ENCODE data around the gene PDZK1IP1.

Gene PDZK1IP1

DNA sequence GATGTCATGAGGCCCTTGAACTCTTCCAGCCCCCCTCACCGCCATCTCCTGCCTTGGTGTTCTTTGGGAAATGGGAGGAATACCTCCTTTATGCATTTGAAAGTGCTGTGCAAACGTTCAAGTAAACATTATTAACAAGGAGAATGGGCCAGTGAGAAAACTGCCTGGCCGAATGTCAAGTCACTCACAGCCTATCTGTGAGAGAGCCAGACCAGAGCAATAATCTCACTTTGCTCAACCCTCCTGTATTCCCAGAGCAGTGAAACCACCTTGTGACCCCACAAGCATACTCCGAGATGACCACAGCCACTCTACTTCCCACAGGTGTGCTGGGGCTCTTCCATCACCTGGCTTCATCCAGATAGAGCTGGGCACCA, 37.0 kb upstream of the PDZK1IP1 start:
- no peaks in the 10 kb centered on the region for H3K36me3 ChIP-seq (ENCODE audit: insufficient read depth, insufficient read length, low read length)
- no peak overlapping the region for H3K4me3 ChIP-seq (ENCODE audit: insufficient read length, low read depth)
- H3K27me3 ChIP-seq (ENCODE audit: insufficient read depth, insufficient read length): peaks cover 100% of the 10 kb centered on the region
- no peaks in the 10 kb centered on the region for H3K9me3 ChIP-seq (ENCODE audit: insufficient read depth, low read length)
- H3K4me1 ChIP-seq (ENCODE audit: insufficient read depth, insufficient read length): peaks cover 26% of the 10 kb centered on the region
- no peak for TF ChIP-seq SUZ12 (IDR thresholded peaks at IDR 0.05; ENCODE audit: extremely low read depth, insufficient read depth, insufficient read length)
- TF ChIP-seq ZNF274 (IDR thresholded peaks at IDR 0.05; ENCODE audit: low read depth, low read length): no peak
- no peak for TF ChIP-seq YY1 (IDR thresholded peaks at IDR 0.05; ENCODE audit: insufficient read depth, insufficient read length)
- DNase-seq (ENCODE audit: low read depth, low spot score): no peak
- H3K9ac ChIP-seq (ENCODE audit: insufficient read length, low read depth): no peak overlapping the region

DNA sequence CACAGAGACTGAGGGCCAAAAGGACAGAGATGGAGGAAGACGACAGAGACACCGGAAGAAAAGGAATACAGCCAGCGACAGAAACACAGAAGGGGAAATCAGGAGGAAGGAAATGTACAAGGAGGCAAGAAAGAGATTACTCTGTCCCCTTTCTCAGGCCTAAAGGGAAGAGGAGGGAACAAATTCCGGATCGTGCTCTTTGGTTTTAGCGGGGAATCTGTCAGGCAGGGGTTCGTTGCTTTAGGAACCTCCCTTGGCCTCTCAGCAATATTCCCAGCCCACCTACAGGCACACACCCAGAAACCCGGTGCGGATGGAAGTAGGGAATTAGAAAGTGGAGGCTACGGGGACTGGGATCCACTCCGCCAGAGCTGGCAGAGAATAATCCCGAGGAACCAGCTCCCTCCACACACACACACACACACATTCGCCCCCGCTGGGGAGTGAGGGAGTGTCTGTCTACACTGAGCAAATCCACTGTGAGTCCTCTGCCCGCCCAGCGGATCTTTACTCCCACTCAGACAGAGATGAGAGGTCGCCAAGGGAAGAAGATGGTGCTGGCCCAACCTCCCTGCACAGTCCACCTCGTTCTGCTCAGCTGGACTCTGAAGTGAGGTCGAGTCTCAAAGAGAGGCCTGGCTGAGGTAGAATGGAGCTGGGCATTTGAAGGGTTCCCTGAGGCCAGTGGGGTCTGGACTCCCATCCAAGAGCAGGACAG, 36.4 kb upstream of the PDZK1IP1 start:
- peaks cover 22% of the 10 kb centered on the region for H3K4me1 ChIP-seq (ENCODE audit: insufficient read depth, insufficient read length)
- H3K27me3 ChIP-seq (ENCODE audit: insufficient read depth, insufficient read length): peaks cover 100% of the 10 kb centered on the region

GRCh38 chr1:47225430-47226100, 35.7 kb upstream of the PDZK1IP1 start:
- peak overlapping the region; percentile 62 for H3K9ac ChIP-seq (ENCODE audit: insufficient read length, low read depth)
- no peak for DNase-seq (ENCODE audit: low read depth, low spot score)
- H3K9me3 ChIP-seq (ENCODE audit: insufficient read depth, low read length): no peaks in the 10 kb centered on the region
- TF ChIP-seq ZNF274 (IDR thresholded peaks at IDR 0.05; ENCODE audit: low read depth, low read length) (no peak), SUZ12 (IDR thresholded peaks at IDR 0.05; ENCODE audit: extremely low read depth, insufficient read depth, insufficient read length) (peak; percentile 44)
- peaks cover 93% of the 10 kb centered on the region for H3K27me3 ChIP-seq (ENCODE audit: insufficient read depth, insufficient read length)
- H3K36me3 ChIP-seq (ENCODE audit: insufficient read depth, insufficient read length, low read length): no peaks in the 10 kb centered on the region
- H3K4me1 ChIP-seq (ENCODE audit: insufficient read depth, insufficient read length): peaks cover 21% of the 10 kb centered on the region
- H3K4me3 ChIP-seq (ENCODE audit: insufficient read length, low read depth): peak overlapping the region; percentile 39

More for the DNA sequence above, 36.4 kb upstream of the PDZK1IP1 start:
- no peak for DNase-seq (ENCODE audit: low read depth, low spot score)
- no peak for TF ChIP-seq SUZ12 (IDR thresholded peaks at IDR 0.05; ENCODE audit: extremely low read depth, insufficient read depth, insufficient read length)
- no peak for TF ChIP-seq YY1 (IDR thresholded peaks at IDR 0.05; ENCODE audit: insufficient read depth, insufficient read length)
- TF ChIP-seq ZNF274 (IDR thresholded peaks at IDR 0.05; ENCODE audit: low read depth, low read length): no peak
- Histone ChIP-seq H3K9me3 (ENCODE audit: insufficient read depth, low read length) (no peaks in the 10 kb centered on the region), H3K9ac (ENCODE audit: insufficient read length, low read depth) (no peak overlapping the region), H3K36me3 (ENCODE audit: insufficient read depth, insufficient read length, low read length) (no peaks in the 10 kb centered on the region), H3K4me3 (ENCODE audit: insufficient read length, low read depth) (peak overlapping the region; percentile 39)

DNA sequence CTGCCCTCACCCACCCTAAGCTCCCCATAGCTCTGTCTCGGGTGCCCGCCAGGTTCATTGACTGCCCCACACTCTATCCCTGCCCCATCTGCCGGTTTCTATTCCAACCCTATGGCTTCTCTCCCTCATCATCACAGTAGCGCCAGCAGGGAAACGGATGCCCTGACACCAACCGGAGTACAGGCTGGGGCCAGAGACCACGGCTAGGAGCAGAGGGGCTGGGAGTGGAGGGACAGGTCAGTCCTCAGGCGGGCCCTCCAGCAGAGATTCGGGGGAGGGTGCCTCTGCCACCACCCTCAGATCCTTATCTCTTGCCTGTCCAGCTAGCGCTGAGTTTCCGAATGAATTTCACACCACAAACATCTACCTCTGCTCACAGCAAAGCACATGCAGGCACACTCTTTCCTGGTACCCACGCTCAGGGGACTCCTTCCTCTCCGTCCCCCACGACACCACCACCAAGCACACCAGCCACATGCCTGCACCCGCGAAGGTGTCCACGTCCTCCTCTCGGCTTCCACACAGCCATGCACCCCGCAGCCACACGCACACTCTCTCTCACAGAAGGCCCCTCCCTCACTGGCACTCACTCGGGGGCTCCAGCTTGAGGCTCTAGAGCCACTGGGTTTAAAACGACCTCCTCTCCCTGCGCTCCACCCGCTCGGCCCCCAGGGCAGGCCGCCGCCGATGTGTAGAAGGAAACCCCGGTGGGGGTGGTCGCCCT, 35.0 kb upstream of the PDZK1IP1 start:
- peaks cover 86% of the 10 kb centered on the region for H3K27me3 ChIP-seq (ENCODE audit: insufficient read depth, insufficient read length)
- DNase-seq (ENCODE audit: low read depth, low spot score): no peak
- TF ChIP-seq YY1 (IDR thresholded peaks at IDR 0.05; ENCODE audit: insufficient read depth, insufficient read length) (no peak), SUZ12 (IDR thresholded peaks at IDR 0.05; ENCODE audit: extremely low read depth, insufficient read depth, insufficient read length) (peak; percentile 37)
- H3K9me3 ChIP-seq (ENCODE audit: insufficient read depth, low read length): no peaks in the 10 kb centered on the region
- H3K4me1 ChIP-seq (ENCODE audit: insufficient read depth, insufficient read length): peaks cover 21% of the 10 kb centered on the region
- H3K9ac ChIP-seq (ENCODE audit: insufficient read length, low read depth): peak overlapping the region; percentile 63
- no peaks in the 10 kb centered on the region for H3K36me3 ChIP-seq (ENCODE audit: insufficient read depth, insufficient read length, low read length)
- H3K4me3 ChIP-seq (ENCODE audit: insufficient read length, low read depth): peak overlapping the region; percentile 39

DNA sequence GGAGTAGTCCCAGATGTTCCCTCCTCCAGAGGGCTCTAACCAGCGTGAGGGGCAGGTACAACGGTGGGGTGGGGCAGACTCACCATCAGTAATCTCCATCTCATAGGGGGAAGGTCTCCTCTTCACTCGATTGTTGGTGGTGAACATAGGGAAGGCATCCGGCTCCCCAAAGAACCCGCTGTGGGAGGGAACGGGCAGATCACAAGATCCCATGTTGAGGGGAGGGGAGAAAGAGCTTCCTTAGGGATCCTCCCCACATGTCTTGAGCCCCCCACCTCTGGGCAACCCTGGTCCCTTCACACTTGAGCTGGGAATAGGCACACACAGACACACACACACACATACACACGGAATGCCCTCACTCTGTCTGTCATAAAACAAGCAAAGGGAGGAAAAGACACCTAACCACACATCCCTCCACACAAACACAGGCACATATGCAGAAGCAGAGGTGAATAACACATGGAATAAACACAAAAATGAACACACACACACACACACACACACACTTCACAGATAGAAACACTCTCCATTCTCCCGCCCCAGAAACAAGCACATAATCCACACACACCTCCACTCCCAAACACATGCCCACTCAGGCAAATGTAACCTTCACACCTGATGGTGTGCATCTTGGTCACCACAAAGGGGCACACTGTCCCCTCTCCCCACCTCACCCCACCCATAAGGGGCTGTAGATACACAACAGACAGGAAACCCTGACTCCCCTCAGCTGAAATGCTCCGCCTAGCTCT, 34.3 kb upstream of the PDZK1IP1 start:
- no peak overlapping the region for H3K9ac ChIP-seq (ENCODE audit: insufficient read length, low read depth)
- peaks cover 14% of the 10 kb centered on the region for H3K4me1 ChIP-seq (ENCODE audit: insufficient read depth, insufficient read length)
- H3K9me3 ChIP-seq (ENCODE audit: insufficient read depth, low read length): no peaks in the 10 kb centered on the region
- DNase-seq (ENCODE audit: low read depth, low spot score): no peak
- H3K36me3 ChIP-seq (ENCODE audit: insufficient read depth, insufficient read length, low read length): no peaks in the 10 kb centered on the region
- H3K4me3 ChIP-seq (ENCODE audit: insufficient read length, low read depth): no peak overlapping the region
- TF ChIP-seq ZNF274 (IDR thresholded peaks at IDR 0.05; ENCODE audit: low read depth, low read length) (no peak), YY1 (IDR thresholded peaks at IDR 0.05; ENCODE audit: insufficient read depth, insufficient read length) (no peak), SUZ12 (IDR thresholded peaks at IDR 0.05; ENCODE audit: extremely low read depth, insufficient read depth, insufficient read length) (no peak)
- peaks cover 78% of the 10 kb centered on the region for H3K27me3 ChIP-seq (ENCODE audit: insufficient read depth, insufficient read length)

GRCh38 chr1:47223174-47223920, 33.5 kb upstream of the PDZK1IP1 start:
- Histone ChIP-seq H3K9ac (ENCODE audit: insufficient read length, low read depth) (no peak overlapping the region), H3K4me3 (ENCODE audit: insufficient read length, low read depth) (no peak overlapping the region), H3K27me3 (ENCODE audit: insufficient read depth, insufficient read length) (peaks cover 71% of the 10 kb centered on the region), H3K4me1 (ENCODE audit: insufficient read depth, insufficient read length) (peaks cover 6% of the 10 kb centered on the region), H3K36me3 (ENCODE audit: insufficient read depth, insufficient read length, low read length) (no peaks in the 10 kb centered on the region), H3K9me3 (ENCODE audit: insufficient read depth, low read length) (no peaks in the 10 kb centered on the region)
- no peak for TF ChIP-seq ZNF274 (IDR thresholded peaks at IDR 0.05; ENCODE audit: low read depth, low read length)
- no peak for TF ChIP-seq SUZ12 (IDR thresholded peaks at IDR 0.05; ENCODE audit: extremely low read depth, insufficient read depth, insufficient read length)
- TF ChIP-seq YY1 (IDR thresholded peaks at IDR 0.05; ENCODE audit: insufficient read depth, insufficient read length): no peak
- no peak for DNase-seq (ENCODE audit: low read depth, low spot score)

Data from NT2/D1 (cell line).